ENCODE measurements around the gene UGT1A3. TPM values are rescaled to one million over a fixed set of nuclear protein-coding genes. Genes with fewer than 3 reads are reported as not detected.

UGT1A3 gene
- total and polyA plus RNA-seq, 7 donors = 0.36 TPM; not detected in 6

DNA sequence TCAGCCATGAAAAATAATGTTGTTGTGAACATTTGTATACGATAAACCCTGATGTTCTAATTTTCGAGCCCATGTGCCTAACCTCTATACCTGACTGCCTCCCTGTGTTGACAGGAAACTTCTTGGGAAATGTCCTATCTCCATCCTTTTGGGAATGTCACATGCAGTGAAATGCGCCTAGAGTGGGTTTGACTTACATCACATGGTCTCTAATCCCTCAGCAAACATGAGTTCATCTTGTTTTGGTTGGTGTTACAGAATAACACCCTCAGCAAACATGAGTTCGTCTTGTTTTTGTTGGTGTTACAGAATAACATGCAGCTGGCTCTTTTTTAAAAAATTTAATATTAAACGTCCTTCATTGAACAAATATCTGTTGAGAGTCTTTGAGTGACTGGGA lies 40.5 kb upstream of the UGT1A3 start:
- Histone ChIP-seq H3K27ac (no peak overlapping the region), H3K4me1 (no peaks in the 10 kb centered on the region), H3K36me3 (no peaks in the 10 kb centered on the region), H3K27me3 (no peaks in the 10 kb centered on the region), H3K4me3 (no peak overlapping the region), H3K9me3 (no peaks in the 10 kb centered on the region)
- intact Hi-C loops (cut with DNase I) = no loop called here
- TF ChIP-seq CTCF (IDR thresholded peaks at IDR 0.05) = no peak
- no peak for TF ChIP-seq EP300 (IDR thresholded peaks at IDR 0.05)
- no peak for TF ChIP-seq POLR2AphosphoS5 (IDR thresholded peaks at IDR 0.05)
- no peak for TF ChIP-seq POLR2A (IDR thresholded peaks at IDR 0.05)
- DNase-seq = no peak
- WGBS, 2 donors = 77 to 83% methylated on average over 5 of the region's 5 CpGs

GRCh38 chr2:233689031-233689430 lies 39.8 kb upstream of the UGT1A3 start:
- intact Hi-C loops (cut with DNase I) = no loop called here
- H3K4me3 ChIP-seq = no peak overlapping the region
- DNase-seq = no peak
- TF ChIP-seq EP300 (IDR thresholded peaks at IDR 0.05) (no peak), POLR2AphosphoS5 (IDR thresholded peaks at IDR 0.05) (no peak), CTCF (IDR thresholded peaks at IDR 0.05) (no peak), POLR2A (IDR thresholded peaks at IDR 0.05) (no peak)
- no peaks in the 10 kb centered on the region for H3K36me3 ChIP-seq
- no peaks in the 10 kb centered on the region for H3K4me1 ChIP-seq
- H3K27ac ChIP-seq = no peak overlapping the region
- no peaks in the 10 kb centered on the region for H3K9me3 ChIP-seq
- no peaks in the 10 kb centered on the region for H3K27me3 ChIP-seq

GRCh38 chr2:233689501-233689900 lies 39.3 kb upstream of the UGT1A3 start:
- Histone ChIP-seq H3K4me3 (no peak overlapping the region), H3K4me1 (no peaks in the 10 kb centered on the region), H3K27me3 (no peaks in the 10 kb centered on the region), H3K9me3 (no peaks in the 10 kb centered on the region), H3K27ac (no peak overlapping the region), H3K36me3 (no peaks in the 10 kb centered on the region)
- no peak for DNase-seq
- 7 to 18% methylated on average over 3 of the region's 3 CpGs for WGBS, 2 donors
- intact Hi-C loops (cut with DNase I) = no loop called here
- TF ChIP-seq POLR2AphosphoS5 (IDR thresholded peaks at IDR 0.05) (no peak), EP300 (IDR thresholded peaks at IDR 0.05) (no peak), POLR2A (IDR thresholded peaks at IDR 0.05) (no peak), CTCF (IDR thresholded peaks at IDR 0.05) (no peak)

DNA sequence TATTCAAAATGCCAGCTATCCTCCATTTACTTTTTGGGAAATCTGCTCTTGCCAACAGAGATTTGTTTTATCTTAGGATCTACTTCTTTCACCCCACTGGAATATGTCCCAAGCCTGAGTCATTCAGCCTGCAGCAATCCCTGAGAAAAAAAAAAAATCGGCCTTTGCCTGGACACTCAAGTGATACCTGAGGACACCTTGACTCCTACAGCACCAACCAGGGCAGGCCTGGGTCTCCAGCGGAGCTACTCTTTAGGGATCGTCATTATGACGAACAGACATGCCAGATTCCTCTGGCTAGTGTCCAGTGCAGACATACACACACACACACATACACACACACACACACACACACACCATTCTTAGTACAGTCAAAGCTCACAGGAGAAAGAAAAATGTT lies 38.4 kb upstream of the UGT1A3 start:
- no peaks in the 10 kb centered on the region for H3K27me3 ChIP-seq
- H3K9me3 ChIP-seq = no peaks in the 10 kb centered on the region
- TF ChIP-seq CTCF (IDR thresholded peaks at IDR 0.05) (no peak), POLR2AphosphoS5 (IDR thresholded peaks at IDR 0.05) (no peak), POLR2A (IDR thresholded peaks at IDR 0.05) (no peak), EP300 (IDR thresholded peaks at IDR 0.05) (no peak)
- no peak for DNase-seq
- no peaks in the 10 kb centered on the region for H3K4me1 ChIP-seq
- 49 to 80% methylated on average over 4 of the region's 4 CpGs for WGBS, 2 donors
- H3K27ac ChIP-seq = no peak overlapping the region
- intact Hi-C loops (cut with DNase I) = no loop called here
- no peak overlapping the region for H3K4me3 ChIP-seq
- no peaks in the 10 kb centered on the region for H3K36me3 ChIP-seq
